GM10266 (cell line): Measurements from ENCODE around the gene TPST1.

Source experiments
- DNase-seq: peaks from one replicate; pipeline ENCODE4 v3.0.0; 2012; ENCODE audit errors: extremely low spot score
- TF ChIP-seq, protein P1 (sequence below): IDR thresholded peaks from 2 replicates; pipeline ENCODE4 v1.5.1; 2012; ENCODE audit warnings: mild to moderate bottlenecking, low read depth; ENCODE audit not compliant: control insufficient read depth, insufficient read depth; ENCODE audit errors: missing control alignments

The TPST1 gene

DNA sequence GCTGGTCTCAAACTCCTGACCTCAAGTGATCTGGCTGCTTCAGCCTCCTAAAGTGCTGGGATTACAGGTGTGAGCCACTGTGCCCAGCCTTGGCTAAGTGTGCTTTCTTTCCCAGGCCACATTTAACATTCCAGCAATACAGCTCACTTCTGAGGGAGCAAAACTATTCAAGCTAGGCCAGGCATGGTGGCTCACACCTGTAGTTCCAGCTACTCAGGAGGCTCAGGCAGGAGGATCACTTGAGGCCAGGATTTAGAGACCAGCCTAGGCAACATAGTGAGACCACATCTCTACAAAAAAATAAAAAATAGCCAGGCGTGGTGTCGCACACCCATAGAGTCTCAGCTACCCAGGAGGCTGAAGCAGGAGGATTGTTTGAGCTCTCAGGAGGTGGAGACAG lies 23.3 kb upstream of the TPST1 start:
- DNase-seq: no peak
- TF ChIP-seq, protein P1, sequence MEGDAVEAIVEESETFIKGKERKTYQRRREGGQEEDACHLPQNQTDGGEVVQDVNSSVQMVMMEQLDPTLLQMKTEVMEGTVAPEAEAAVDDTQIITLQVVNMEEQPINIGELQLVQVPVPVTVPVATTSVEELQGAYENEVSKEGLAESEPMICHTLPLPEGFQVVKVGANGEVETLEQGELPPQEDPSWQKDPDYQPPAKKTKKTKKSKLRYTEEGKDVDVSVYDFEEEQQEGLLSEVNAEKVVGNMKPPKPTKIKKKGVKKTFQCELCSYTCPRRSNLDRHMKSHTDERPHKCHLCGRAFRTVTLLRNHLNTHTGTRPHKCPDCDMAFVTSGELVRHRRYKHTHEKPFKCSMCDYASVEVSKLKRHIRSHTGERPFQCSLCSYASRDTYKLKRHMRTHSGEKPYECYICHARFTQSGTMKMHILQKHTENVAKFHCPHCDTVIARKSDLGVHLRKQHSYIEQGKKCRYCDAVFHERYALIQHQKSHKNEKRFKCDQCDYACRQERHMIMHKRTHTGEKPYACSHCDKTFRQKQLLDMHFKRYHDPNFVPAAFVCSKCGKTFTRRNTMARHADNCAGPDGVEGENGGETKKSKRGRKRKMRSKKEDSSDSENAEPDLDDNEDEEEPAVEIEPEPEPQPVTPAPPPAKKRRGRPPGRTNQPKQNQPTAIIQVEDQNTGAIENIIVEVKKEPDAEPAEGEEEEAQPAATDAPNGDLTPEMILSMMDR: no peak

DNA sequence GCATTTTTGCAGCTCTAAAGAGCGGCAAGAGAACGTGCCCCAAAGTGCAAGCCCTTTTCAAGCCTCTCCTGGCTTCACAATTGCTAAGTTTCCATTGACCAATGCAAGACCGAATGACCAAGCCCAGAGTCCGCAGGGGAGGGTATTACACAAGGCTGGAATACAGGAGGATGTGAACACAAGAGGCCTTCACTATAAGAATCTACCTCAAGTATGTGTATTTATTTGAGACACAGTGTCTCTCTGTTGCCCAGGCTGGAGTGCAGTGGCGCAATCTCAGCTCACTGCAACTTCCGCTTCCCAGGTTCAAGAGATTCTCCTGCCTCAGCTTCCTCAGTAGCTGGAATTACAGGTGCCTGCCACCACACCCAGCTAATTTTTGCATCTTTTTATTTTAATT lies 22.2 kb upstream of the TPST1 start:
- no peak for DNase-seq
- TF ChIP-seq, protein P1: no peak

DNA sequence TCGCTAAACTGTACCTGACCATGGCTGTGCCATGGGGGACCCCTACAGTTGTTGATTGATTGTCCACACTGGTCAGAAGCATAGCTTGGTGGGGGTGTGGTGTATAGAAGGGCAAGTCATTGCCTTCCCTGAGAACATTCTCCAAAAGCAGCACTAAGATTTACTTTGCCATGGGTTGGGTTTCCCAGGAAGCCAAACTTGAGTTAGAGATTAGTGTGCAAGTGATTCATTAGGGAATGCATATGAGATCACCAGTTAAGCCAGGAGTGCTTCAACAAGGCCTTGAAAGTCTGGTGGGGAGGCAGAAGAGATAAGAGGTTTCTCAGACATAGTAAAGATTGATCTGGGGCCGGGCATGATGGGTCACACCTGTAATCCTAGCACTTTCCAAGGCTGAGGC lies 21.4 kb upstream of the TPST1 start:
- DNase-seq: no peak
- TF ChIP-seq, protein P1: no peak

DNA sequence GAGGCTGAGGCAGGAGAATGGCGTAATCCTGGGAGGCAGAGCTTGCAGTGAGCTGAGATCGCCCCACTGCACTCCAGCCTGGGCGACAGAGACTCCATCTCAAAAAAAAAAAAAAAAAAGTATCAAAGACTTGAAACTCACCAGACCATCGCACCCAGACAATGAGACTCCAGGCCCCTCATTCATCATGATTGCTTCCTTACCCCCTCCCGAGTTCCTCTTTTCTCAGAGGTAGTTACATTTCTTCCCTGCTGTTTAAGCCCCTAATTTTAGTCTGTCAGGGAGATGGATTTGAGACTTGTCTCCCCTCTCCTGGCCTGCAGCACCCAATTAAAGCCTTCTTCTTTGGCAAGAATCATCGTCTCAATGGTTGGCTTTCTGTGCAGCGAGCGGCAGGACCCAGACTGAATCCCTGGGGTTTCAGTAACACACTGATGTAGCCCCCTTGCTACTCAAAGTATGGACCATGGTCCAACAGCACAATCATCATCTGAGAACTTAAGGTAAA lies 19.4 kb upstream of the TPST1 start:
- no peak for DNase-seq
- TF ChIP-seq, protein P1: no peak

DNA sequence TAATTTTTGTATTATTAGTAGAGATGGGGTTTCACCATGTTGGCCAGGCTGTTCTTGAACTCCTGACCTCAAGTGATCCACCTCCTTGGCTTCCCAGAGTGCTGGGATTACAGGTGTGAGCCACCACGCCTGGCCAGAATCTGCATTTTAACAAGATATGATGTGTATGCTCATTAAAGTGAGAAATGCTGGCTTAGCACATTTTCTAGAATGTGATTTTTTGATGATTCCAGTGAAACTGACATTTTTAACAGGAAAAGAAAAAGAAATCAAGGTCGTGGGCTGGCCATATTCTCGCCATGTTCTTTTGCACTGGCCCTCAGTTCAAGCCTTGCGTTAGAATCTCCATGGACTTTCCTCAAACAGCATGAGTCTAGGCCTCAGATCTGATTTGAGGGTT lies 18.1 kb upstream of the TPST1 start:
- no peak for DNase-seq
- TF ChIP-seq, protein P1: no peak

DNA sequence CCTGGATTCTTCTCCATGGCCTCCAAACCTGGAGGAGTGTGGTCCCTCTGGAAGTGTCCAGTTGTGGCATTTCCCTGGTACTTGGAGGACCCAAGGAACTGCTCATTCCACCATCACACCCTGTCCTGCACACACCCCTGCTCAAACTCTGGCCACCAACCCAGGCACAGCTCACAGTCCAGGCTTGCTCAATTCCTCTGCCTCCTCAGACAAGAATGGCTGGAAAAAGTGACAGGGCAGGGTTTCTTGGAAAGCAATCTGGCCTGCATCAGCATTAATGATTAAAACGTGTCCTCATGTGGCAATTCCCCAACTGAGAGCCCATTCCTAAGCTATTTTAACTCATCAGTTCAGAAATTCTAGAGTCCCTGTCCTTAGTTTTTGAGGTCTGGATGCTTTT lies 17.2 kb upstream of the TPST1 start:
- TF ChIP-seq, protein P1: no peak
- DNase-seq: no peak

DNA sequence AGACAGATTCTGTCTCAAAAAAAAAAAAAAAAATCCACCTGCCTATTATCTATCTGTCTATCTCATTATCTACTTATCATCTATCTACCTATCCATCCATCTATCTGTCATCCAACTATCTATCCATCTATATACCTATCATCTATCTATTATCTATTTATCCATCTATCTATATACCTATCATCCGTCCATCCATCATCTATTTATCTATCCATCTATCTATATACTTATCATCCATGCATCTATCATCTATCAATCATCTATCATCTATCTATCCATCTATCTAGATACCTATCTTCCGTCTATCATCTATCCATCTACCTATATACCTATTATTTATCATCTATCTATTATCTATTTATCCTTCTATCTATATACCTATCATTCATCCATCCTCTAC lies 16.5 kb upstream of the TPST1 start:
- no peak for DNase-seq
- TF ChIP-seq, protein P1: no peak
